NCI-H2107 treated with DMSO at 0.1 percent for 48 hours (cell line): Measurements from ENCODE around the gene ZNF497.
"Not testable (repeated sequence)": the region's sequence is repeated elsewhere in the genome, so short reads cannot be mapped to it uniquely, and the experiment has no call there.

ENCODE experiments used
- DNase-seq: peaks from one replicate; lab custom pipeline; 2025; ENCODE audit not compliant: unreplicated experiment; lab: John Stamatoyannopoulos, UW

Gene ZNF497

GRCh38 chr19:58317476-58318072 is 45.0 kb downstream of the ZNF497 start:
- no peak for DNase-seq

DNA sequence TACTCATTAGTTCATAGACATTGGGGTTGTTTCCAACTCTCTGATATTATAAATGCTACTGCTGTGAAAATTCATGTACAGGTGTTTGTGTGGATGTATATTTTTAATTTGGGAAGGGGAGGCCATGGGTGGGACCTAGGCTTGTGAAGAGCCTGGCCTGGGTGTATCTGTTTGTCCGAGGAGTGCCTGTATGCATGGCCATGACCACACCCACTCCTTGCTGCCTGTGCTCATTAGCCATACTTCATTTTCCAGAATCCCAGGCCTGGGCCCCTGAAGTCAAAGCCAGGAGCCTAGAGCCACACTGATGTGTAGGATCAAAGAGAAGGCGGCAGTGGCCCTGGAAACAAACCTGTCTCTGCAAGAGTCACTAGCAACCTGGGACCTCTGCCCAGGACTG is 47.0 kb downstream of the ZNF497 start:
- DNase-seq, result no peak

DNA sequence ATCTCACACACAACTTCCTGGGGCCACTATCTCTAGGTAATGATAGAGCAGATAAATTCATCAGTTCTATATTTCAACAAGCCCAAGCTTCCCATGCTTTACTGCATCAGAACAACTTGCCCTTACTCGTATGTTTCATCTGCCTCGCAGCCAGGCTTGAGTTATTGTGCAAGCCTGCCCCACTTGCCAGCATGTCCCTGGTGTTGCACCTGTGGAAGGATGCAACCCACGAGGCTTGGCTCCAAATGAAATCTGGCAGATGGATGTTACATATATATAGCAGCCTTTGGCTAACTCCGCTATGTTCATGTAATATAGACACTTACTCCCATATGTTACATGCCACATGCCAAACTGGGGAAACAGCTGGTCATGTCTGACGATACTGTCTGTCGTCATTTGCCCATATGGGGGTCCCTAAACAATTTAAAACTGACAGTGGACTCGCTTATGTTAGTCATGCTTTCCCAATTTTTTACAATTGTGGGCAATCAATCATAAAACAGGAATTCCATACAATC is 51.1 kb downstream of the ZNF497 start:
- DNase-seq, result no peak

DNA sequence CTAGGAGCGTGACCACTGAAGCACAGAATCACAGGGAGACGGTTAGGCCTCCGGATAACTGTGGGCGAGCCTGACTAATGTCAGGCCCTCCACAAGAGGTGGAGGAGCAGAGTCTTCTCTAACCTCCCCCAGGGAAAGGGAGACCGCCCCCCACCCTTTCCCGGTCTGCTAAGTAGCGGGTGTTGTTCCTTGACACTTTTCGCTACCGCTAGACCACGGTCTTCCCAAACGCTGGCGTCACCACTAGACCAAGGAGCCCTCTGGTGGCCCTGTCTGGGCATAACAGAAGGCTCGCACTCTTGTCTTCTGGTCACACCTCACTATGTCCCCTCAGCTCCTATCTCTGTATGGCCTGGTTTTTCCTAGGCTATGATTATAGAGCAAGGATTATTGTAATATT is 51.9 kb downstream of the ZNF497 start:
- not testable (repeated sequence) for DNase-seq

DNA sequence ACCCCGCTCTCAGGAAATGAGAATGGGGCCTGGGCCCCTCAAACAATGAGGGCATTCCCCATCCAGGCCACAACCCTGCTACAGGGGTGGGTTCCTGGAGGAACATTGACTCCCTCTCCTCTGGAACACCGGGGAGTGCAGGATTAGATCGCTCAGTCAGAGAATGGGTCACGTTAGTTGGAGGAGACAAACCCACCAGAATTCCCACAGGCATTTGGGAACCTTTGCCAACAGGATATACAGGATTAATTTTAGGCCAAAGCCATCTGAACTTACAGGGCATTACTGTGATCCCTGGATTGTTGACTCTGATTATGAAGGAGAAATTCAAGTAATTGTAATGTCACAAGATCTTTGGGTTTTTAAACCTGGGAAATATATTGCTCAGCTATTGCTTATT is 54.8 kb downstream of the ZNF497 start:
- DNase-seq, result no peak

DNA sequence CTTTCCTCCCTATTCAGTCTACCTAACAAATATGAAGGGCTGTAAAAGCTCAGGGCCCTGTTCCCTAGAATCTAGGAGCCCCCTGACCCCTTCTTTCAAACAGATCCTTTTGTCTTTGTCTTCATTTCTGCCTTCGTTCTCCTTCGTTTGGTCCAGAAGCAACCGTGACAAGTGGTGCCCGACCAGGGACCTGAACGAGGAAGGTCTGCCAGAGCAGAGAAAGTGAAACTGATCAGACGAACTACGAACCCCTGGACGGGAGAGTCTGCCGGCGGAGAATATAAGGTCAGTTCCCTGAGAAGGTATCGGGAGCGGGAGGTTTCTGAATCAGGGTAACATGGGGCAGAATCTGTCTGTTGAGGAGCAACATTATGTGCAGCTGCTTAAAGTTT is 56.6 kb downstream of the ZNF497 start:
- no peak for DNase-seq

DNA sequence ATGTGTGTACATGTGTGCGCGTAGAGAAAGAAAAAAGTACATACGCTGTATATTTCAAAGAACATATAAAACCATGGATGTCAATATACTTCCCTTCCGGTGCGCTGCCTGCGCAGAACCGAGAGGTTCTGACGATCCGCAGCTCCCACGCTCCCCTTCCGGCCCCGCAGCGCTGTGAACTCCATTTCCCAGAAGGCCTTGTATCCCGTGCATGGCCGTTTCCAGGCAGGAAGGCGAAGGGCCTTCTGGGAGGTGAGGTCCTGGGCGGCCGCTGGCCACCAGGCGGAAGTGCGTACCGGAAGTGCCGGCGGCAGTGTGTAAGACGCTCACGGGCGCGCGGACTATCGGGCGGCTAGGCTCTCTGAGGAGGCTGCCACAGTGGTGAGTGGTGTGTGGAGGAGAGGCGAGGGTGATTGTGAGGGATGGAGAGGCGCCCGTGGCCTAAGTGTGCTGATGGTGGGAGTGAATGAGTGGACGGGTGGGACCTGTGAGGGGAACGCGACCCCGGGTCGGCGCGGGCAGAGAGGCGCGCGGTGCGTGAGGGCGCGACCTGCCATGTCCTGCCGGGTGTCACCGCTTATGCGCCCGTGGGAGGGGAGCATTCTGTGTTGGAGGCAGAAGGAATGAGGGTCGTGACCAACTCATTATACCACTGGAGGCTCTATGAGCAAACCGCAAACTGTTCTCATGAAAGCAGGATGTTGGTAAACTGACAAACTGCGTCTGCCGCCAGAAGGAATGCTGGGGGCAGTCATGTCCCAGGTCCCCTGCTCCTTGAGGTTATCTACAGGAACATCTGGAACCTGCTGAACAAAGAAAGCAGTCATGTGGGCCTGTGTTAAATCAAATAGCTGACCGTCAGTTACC is 57.3 kb downstream of the ZNF497 start, which contains the start of gene ERVK3-1:
Gene ERVK3-1, plus strand, starts transcription at position 313 of the 867 bp plus-strand sequence. CDS start 6,792 bp downstream, outside the sequence.
- DNase-seq, result peak; percentile 94

DNA sequence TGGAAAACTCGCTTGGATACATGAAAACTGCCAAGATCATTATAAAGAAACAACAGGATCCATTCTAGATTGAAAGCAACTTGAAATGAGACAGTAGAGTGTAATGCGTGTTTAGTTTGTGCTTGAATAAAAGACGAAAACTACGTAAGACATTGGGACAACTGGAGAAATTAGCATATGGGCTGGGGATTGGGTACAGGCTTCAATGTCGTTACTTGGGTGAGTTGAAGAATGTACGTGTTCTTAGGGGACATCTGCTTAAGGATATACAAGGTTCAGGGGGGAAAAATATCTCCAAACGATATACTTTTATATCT is 57.8 kb downstream of the ZNF497 start:
- no peak for DNase-seq
